IMR-90 (cell line): ENCODE data around the gene CXCL13.

Experiments
- BHLHE40 ChIP-seq: fragments of 150-350 bp; IDR thresholded peaks from 2 replicates; pipeline ENCODE4 v1.6.1; 2016; ENCODE audit warnings: mild to moderate bottlenecking, low read depth, low read length
- CEBPB ChIP-seq: IDR thresholded peaks from 2 replicates; pipeline ENCODE4 v1.6.1; 2012; ENCODE audit warnings: low read depth, low read length, improper control_type of control experiment
- CHD1 ChIP-seq: IDR thresholded peaks from 2 replicates; pipeline ENCODE4 v1.6.1; 2012; ENCODE audit warnings: low read depth, low read length, improper control_type of control experiment
- CTCF ChIP-seq: conservative IDR thresholded peaks from 2 replicates; pipeline ENCODE4 v1.5.1; 2012; ENCODE audit warnings: mild to moderate bottlenecking, low read depth, low read length, improper control_type of control experiment
- ELK1 ChIP-seq: fragments of 150-350 bp; IDR thresholded peaks from 2 replicates; pipeline ENCODE4 v1.6.1; 2016; ENCODE audit warnings: low read depth, mild to moderate bottlenecking, low read length, moderate library complexity, borderline replicate concordance
- FOS ChIP-seq: fragments of 150-350 bp; IDR thresholded peaks from 2 replicates; pipeline ENCODE4 v1.6.1; 2016; ENCODE audit warnings: low read depth, low read length
- MAFK ChIP-seq: IDR thresholded peaks from 2 replicates; pipeline ENCODE4 v1.6.1; 2012; ENCODE audit warnings: low read depth, low read length, improper control_type of control experiment
- MAZ ChIP-seq: IDR thresholded peaks from 2 replicates; pipeline ENCODE4 v1.6.1; 2012; ENCODE audit warnings: low read depth, mild to moderate bottlenecking, low read length, improper control_type of control experiment, moderate library complexity, borderline replicate concordance
- POLR2A ChIP-seq: IDR thresholded peaks from 2 replicates; pipeline ENCODE4 v1.6.1; 2012; ENCODE audit warnings: mild to moderate bottlenecking, low read depth, low read length
- RAD21 ChIP-seq: IDR thresholded peaks from 2 replicates; pipeline ENCODE4 v1.6.1; 2012; ENCODE audit warnings: low read length, improper control_type of control experiment
- RCOR1 ChIP-seq: IDR thresholded peaks from 2 replicates; pipeline ENCODE4 v1.6.1; 2012; ENCODE audit warnings: mild to moderate bottlenecking, low read length, improper control_type of control experiment; ENCODE audit not compliant: insufficient replicate concordance
- RFX5 ChIP-seq: IDR thresholded peaks from 2 replicates; pipeline ENCODE4 v1.8.0; 2012; ENCODE audit warnings: low read depth, mild to moderate bottlenecking, low read length, moderate library complexity
- SMC3 ChIP-seq: fragments of 150-350 bp; IDR thresholded peaks from 2 replicates; pipeline ENCODE4 v1.6.1; 2016; ENCODE audit warnings: low read depth, mild to moderate bottlenecking, antibody characterized with exemption, low read length, moderate library complexity
- USF2 ChIP-seq: fragments of 150-350 bp; IDR thresholded peaks from 2 replicates; pipeline ENCODE4 v1.6.1; 2017; ENCODE audit warnings: mild to moderate bottlenecking, antibody characterized with exemption, low read length, low read depth

- TF ChIP-seq RFX5 (no peak), RCOR1 (no peak), CTCF (no peak), RAD21 (no peak), POLR2A (no peak), CEBPB (no peak), USF2 (no peak), SMC3 (no peak), ELK1 (no peak), MAZ (no peak), MAFK (no peak), FOS (no peak), BHLHE40 (no peak), CHD1 (no peak)
Observed at GRCh38 chr4:77590482-77590881, 15.1 kb upstream of the CXCL13 start.
